NCI-H82 (cell line): ENCODE results near the gene GABARAPL1.
"Not testable (repeated sequence)": the region's sequence is repeated elsewhere in the genome, so short reads cannot be mapped to it uniquely, and the experiment has no call there.

Experiments
- DNase-seq: peaks from one replicate; lab custom pipeline; 2025; lab: John Stamatoyannopoulos, UW

The GABARAPL1 gene

DNA sequence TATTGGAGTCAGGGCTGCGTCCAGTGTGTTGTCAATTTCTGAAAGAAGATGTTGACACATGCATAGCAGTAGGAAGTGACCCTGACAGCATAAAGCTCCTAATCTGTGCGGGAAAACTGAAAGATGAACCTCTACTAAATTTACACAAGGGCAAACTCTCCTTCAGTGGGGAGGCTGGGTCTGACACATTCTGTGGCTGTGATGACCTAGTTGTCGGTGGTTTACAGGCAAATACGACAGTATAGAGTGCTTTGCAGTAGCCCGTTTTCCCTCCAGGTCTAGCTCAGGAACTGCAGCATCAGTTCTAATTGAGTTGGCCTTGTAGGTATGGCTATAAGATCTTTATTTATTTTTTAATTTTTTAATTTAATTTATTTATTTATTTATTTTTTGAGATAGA, 14.8 kb upstream of the GABARAPL1 start:
- no peak for DNase-seq

DNA sequence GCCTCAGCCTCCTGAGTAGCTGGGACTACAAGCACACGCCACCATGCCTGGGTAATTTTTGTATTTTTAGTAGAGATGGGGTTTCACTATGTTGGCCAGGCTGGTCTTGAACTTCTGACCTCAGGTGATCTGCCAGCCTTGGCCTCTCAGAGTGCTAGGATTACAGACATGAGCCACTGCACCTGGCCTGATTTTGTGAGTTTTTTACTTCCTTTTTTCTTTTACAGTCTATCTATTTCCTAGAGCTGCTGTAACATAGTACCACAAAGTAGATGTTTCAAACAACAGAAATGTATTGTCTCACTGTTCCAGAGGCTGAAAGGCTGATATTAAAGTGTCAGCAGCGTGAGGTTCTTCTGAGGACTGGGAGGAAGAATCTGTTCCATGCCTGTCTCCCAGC, 8.2 kb upstream of the GABARAPL1 start:
- not testable (repeated sequence) for DNase-seq

DNA sequence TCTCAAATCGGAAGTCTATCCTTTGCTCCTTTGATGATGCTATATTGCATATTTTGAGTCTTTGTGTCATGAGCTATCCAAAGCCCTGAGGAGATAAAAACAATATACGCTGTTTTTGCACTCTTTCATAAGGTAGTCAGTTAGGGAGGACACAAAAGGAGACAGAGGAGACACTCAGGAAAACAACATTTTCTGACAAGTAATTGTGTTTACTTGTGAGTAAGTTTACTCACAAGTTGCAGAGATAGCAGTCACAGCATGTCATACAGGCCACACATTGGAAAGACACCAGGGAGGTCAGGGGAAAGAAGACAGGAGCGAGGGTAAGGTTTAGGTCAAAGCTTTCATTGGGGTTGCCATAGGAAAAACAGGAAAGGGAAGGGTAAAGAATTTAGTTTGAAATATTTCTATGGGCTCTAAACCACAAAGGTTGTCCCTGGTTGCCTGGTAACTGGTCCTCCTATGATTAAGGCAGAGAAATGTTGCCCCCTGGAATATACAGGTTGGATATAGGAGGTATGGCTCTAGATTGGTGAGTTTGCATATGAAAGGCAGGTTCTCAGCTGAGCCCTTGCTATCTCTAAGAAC, 7.4 kb upstream of the GABARAPL1 start:
- no peak for DNase-seq

DNA sequence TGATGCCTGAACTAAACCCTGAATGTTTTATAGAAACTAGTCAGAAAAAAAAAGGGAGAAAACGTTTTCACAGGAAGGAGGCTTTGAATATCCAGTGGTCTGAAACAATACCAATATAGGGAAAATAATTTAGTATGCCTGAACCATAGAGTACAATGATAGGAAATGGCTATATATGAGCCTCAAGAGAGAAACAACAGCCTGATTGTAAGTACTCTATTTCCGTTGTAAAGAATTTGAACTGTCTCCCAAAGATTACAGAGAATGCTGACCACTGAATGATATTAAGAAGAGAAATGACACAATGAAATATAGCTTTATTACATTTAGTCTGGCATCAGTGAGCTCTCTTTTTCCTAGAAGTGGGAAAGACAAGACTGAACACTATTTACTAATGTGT, 5.5 kb upstream of the GABARAPL1 start:
- no peak for DNase-seq

DNA sequence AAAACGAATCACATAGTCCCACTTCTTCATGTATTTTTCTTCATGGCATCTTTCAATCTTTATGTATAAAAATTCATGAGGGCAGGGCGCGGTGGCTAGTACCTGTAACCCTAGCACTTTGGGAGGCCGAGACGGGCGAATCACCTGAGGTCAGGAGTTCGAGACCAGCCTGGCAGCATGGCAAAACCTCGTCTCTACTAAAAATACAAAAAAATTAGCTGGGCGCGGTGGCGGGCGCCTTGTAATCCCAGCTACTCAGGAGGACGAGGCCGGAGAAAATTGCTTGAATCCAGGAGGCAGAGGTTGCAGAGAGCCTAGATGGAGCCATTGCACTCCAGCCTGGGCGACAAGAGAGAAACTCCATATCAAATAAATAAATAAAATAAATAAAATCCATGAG, 2.5 kb upstream of the GABARAPL1 start:
- DNase-seq, result no peak

DNA sequence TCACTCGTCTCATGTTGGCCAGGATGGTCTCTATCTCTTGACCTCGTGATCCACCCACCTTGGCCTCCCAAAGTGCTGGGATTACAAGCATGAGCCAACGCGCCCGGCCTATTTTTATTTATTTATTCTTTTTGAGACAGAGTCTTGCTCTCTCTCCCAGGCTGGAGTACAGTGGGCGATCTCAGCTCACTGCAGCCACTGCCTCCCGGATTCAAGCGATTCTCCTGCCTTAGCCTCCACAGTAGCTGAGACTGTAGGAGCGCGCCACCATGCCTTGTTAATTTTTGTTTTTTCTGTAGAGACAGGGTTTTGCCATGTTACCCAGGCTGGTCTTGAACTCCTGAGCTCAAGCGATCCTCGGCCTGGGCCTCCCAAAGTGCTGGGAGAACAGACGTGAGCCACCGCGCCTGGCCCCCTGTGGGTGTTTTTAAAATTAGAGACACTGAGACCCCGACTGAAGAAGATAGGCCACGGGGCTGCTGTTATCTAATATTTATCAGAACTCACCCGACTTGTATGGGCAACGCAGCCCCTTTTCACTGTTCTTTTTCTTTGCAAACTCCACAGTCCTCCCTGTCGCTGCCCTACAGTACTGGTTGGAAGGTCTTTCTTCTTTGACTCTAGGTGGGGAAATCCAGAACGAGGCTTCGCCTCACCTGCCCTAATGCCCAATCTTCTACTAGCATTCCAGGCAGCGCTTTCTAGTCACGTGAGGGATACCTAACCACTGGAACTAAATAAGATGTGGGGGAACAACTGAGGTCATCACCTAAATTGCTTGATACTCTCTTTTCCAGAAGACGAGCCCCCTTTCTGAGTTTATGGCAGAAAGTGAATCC, 1.4 kb upstream of the GABARAPL1 start:
- DNase-seq, result no peak

DNA sequence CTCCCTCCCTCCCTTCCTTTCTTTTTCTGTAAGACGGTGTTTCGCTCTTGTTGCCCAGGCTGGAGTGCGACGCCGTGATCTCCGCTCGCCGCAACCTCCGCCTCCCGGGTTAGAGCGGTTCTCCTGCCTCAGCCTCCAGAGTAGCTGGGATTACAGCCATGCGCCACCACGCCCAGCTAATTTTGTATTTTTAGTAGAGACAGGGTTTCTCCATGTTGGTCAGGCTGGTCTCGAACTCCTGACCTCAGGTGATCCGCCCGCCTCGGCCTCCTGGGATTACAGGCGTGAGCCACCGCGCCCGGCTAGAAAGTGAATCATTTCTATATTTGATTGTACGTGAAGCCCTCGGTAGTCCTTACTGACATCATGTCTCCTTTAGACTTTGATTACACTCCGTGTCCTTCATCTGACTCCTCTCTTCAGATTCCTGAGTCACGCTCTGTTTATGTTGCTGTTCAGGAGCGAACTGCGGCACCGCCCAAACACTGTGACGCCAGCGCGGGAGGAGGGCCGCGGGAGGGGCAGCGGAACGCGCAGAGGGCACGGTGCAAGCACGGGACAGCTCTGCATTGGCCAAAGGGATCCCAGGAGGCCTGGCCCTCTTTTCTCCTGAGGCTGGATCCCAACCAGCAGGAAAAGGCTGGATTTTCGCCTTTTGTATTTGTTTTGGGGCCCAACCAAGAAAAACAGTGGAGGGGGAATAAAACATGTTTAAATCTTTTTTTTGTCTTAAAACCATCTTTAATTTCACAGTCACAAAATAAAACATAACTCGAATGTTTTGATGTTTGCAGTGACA, 538 bp upstream of the GABARAPL1 start:
- peak; percentile 91 for DNase-seq

DNA sequence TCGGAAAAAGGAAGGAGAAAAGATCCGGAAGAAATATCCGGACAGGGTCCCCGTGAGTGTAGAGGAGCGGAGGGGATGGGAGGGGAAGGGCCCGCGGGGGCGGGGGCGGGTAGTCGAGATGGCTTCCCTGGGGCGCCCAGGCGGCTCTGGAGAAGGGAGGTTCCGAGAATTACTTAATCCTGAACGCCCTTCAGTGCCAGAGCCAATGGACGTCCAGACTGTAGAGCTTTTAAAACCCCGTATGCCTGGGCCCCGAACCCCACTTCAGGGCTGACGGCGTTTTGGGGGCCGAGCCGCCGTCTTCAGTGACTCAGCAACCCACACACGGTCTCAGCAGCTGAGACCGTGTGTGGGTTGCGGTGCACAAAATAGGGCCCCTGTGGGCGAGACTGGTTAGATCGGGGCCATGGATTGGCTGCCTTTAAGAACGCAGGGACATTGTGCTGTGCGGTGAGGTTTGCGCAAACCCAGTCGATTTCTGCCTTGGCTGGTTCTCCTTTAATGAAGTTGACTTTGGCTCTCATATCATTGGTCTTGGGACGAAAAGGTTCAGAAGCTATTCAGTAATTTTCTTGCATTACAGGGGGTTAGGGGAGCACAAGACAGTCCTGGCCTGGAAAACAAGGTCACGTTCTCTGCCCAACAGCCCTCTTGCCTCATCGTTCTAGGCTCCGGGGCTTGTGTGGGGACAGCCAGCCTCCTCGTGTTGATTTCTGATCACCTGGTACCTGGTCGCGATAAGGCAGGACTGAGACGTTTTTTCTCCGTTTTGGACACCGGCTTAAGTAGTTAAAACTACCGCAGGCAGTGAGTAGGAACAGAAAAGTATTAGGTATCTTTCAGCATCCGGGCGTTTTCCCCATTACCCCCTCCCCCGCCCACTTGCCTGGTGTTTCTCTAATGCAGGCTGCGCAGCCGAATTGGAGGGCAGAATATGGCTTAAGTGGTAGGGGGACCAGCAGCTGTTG, 775 bp downstream of the GABARAPL1 start:
- DNase-seq, result peak; percentile 79

DNA sequence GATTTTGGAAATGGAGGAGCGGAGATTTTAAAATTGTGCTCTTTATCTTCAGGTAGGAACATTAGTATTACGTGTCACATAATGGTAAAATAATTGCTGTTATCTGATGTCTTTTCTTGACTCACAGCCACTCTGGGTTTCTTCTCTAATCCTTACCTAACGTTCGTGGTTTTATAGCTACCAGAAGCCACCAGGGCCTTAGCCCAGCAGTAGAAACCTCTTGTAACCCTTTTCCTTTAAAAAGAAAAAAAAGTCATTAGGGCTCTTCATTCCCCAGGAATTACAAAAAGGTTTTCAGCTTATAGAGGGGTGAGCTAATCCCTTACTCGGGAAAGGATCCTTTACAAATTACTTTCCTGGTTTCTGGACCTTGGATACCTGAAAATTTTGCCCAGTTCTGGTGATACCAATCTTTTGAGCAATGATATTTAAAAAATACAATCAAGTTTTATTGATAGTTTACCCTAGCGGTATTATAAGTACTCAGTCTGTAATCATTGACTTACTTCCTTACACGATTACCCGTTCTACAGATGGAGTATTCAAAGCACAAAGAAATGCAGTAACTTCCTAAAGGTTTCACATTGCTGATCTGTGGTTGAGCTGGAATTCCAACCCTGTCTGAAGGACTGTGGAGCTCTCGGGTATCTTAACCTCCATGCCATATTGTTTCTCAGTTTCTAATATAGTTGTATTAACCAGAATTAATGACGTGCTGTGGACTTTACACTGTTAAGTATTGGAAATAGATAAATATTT, 1.6 kb downstream of the GABARAPL1 start:
- peak; percentile 62 for DNase-seq

DNA sequence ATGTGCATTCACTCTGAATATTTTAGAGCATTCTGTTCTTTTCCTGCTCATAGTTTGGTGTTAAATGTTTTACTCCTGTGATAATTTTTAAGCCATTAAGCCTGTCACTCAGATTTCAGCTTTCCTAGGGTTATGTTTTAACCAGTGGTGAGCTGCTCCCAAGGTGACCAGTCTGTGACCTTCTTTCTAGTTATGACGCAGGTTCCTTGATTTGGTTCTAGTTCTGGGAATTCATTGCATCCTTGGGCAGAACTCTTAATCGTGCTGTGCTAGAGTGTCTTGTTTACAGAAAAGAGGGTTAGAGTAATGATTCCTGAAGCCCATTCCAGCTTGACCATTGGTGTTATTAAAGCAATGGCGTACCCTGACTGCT, 2.2 kb downstream of the GABARAPL1 start:
- no peak for DNase-seq

DNA sequence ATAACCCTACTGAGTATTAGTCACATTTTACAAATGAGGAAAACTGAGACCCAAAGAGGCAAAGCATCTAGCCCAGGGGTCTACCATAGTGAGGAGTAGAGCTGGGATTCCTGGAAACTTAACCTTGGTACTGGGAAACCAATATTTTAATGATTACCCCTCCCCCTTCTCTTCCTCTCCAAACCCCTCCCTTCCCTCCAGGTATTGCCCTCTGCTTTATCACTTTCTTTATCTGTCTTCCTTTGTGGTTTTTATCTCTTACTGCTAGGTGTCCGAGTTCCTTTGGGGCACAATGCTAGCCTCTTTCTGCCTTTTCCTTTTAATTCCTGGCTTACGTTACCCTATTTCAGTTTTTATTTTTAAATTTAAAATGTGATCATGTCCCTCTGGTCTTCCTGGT, 2.8 kb downstream of the GABARAPL1 start:
- no peak for DNase-seq

DNA sequence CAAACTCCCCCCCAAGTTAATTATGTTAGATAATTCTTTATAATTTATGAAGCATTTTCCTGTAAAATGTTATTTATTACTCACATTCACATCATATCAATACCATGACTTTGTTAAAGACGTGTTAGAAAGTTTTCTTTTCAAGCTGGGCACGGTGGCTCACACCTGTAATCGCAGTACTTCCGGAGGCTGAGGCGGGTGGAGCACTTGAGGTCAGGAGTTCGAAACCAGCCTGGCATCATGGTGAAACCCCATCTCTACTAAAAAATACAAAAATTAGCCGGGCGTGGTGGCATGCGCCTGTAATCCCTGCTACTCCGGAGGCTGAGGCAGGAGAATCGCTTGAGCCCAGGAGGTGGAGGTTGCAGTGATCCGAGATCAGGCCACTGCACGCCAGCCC, 3.3 kb downstream of the GABARAPL1 start:
- not testable (repeated sequence) for DNase-seq

DNA sequence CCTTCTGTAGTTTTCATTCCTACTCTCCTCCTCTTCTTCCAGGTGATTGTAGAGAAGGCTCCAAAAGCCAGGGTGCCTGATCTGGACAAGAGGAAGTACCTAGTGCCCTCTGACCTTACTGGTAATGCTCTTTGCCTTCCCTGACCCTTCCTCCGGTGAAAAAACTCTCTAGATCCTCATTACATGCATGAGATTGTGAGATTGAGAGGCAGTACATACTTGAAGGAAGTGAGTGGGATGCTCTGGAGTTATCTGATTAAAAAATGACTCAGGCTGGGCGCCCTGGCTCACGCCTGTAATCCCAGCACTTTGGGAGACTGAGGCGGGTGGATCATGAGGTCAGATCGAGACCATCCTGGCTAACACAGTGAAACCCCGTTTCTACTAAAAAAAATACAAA, 5.3 kb downstream of the GABARAPL1 start:
- no peak for DNase-seq

DNA sequence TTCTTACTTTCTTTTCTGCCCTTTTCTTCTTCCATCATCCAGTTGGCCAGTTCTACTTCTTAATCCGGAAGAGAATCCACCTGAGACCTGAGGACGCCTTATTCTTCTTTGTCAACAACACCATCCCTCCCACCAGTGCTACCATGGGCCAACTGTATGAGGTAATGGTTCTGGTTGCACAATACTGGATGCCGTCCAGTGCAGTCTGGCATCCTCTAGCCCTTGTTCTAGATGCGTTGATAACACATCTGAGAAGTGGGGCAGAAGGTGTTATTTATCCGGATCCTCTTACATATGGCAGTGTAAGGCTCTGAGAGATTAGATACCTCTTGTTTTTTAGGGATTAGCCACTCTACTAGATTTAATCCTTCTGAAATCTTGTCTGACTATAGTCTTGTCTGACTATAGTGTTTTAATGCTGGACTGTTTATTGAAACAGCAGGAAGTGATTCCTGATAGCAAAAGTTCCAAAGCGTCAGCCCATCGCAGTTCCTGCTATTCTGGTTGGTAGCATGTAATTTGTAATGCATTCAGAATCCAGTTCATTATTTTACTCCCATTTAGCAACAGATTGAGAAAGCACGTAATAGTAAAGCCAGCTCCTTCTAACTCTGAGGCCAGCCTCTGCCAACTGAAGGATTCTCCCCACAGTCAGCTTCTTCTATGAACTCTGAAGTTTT, 7.9 kb downstream of the GABARAPL1 start:
- peak; percentile 94 for DNase-seq

DNA sequence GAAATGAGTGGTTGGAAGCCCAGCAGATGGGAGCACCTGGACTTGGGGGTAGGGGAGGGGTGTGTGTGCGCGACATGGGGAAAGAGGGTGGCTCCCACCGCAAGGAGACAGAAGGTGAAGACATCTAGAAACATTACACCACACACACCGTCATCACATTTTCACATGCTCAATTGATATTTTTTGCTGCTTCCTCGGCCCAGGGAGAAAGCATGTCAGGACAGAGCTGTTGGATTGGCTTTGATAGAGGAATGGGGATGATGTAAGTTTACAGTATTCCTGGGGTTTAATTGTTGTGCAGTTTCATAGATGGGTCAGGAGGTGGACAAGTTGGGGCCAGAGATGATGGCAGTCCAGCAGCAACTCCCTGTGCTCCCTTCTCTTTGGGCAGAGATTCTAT, 9.2 kb downstream of the GABARAPL1 start:
- no peak for DNase-seq

DNA sequence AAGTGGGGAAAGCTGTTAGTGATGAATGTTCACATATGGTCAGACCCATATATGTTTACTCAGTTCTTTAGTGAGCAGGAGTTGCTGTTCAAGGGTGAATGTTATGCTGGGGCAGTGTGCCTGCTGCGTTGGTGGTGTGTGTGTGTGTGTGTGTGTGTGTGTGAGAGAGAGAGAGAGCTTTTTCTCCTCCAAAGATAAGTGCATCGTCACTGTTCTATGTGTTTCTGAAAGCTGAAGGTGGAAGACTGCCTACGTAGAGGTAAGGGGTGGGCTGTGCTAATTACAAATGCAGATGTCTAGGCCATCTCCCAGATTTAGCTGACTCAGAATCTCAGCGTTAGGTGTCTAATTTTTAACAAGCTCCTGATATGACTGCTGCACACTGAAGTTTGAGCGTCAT, 10.5 kb downstream of the GABARAPL1 start:
- DNase-seq, result no peak

DNA sequence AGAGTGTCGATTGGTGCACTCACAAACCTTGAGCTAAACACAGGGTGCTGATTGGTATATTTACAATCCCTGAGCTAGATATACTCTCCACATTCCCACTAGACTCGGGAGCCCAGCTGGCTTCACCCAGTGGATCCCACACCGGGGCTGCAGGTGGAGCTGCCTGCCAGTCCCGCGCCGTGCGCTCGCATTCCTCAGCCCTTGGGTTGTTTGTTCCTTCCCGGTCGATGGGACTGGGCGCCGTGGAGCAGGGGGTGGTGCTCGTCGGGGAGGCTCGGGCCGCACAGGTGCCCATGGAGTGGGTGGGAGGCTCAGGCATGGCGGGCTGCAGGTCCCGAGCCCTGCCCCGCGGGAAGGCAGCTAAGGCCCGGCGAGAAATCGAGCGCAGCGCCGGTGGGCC, 12.7 kb downstream of the GABARAPL1 start:
- not testable (repeated sequence) for DNase-seq

DNA sequence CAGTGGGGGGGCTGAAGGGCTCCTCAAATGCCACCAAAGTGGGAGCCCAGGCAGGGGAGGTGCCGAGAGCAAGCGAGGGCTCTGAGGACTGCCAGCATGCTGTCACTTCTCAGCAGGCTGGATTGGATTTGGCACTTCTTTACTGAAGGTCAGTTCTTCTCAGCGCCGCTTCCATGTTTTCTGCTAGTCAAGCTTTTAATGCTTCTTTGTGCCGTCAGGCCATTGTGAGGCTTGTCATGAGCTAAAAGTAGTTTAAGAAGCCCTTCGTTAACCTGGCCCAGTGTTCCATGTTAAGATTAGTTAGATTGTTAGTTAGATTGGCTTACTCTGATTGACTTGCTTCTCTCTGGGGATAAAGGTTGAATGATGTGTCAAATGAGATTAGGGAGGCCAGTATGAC, 13.4 kb downstream of the GABARAPL1 start:
- DNase-seq, result peak; percentile 74

DNA sequence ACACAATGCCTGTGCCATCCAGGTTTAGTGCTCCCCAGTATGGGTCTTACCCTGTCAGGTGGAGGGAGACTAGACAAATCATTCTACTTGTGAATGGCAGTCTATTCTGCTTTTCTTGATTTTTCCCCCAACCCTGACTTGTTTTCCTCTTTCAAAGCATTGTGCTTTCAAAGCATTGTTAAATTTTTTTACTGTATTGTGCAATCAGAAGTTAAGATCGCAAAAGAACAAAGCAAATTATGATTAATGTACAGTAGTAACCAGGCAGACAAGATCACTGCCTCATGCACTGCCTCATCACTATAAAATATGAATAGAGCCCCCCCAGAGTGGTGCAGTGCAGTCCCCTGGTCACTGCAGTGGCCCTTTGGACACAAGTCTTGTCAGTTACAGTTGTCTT, 14.1 kb downstream of the GABARAPL1 start:
- DNase-seq, result no peak

DNA sequence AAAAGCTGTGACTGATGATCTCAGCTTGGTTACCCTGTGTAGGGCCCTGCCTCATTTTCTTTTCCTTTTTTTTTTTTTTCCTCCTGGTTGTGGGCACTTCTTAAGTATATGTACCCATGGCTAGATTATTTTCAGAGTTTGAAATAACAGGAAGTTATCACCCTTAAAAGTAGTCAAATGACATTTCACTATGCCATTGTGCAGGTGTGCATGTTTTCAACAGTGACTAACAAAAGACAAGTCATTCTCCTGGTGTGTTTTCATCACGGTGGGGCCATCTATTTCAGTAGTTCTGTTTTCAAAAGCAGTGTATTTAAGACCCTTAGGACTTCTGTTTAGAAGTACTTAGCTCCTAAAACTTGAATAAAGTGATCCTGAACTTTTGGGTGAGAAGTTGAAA, 15.0 kb downstream of the GABARAPL1 start:
- no peak for DNase-seq

DNA sequence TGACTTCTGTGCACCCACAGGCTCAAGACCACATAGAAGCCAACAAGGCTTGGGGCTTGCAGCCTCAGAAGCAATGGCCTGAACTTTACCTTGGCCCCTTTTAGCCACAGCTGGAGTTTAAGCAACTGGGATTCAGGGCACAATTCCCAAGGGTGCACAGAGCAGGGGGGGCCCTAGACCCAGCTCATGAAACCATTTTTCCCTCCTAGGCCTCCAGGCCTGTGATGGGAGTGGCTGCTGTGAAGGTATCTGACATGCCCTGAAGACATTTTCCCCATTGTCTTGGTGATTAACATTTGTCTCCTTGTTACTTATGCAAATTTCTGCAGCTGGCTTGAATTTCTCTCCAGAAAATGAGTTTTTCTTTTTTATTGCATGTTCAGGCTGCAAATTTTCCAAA, 21.9 kb downstream of the GABARAPL1 start:
- no peak for DNase-seq
